Astrocyte (in vitro differentiated cells and primary cell): ENCODE data around the gene MYO1B. TPM values are rescaled to one million over a fixed set of nuclear protein-coding genes. Genes with fewer than 3 reads are reported as not detected.

Source experiments
- DNase-seq: peaks from one replicate; pipeline ENCODE4 v3.0.0-alpha.2; 2010; ENCODE audit warnings: low read depth
- FAIRE-seq: peaks from 2 replicates; lab custom pipeline; 2011; peaks lifted over from hg19 to GRCh38; lab: Jason Lieb, UNC
- H2AFZ ChIP-seq: 2 replicates; pipeline ENCODE4 v1.6.0; 2012; ENCODE audit warnings: low read depth, low read length, inconsistent platforms
- H3K27ac ChIP-seq: 2 replicates; pipeline ENCODE4 v1.5.1; 2011; ENCODE audit warnings: low read depth, low read length, inconsistent platforms
- H3K27me3 ChIP-seq: 2 replicates; pipeline ENCODE4 v1.6.0; 2011; ENCODE audit warnings: low read length, inconsistent platforms; ENCODE audit not compliant: insufficient read depth
- H3K36me3 ChIP-seq: 2 replicates; pipeline ENCODE4 v1.5.1; 2011; ENCODE audit warnings: low read length, inconsistent platforms; ENCODE audit not compliant: insufficient read depth
- H3K4me1 ChIP-seq: 2 replicates; pipeline ENCODE4 v1.5.1; 2011; ENCODE audit warnings: low read length, inconsistent platforms; ENCODE audit not compliant: insufficient read depth
- H3K4me2 ChIP-seq: 2 replicates; pipeline ENCODE4 v1.6.0; 2012; ENCODE audit warnings: low read length, inconsistent platforms
- H3K4me3 ChIP-seq: 2 replicates; pipeline ENCODE4 v1.5.1; 2011; ENCODE audit warnings: low read depth, mild to moderate bottlenecking, low read length, inconsistent platforms; ENCODE audit not compliant: insufficient read depth
- H3K79me2 ChIP-seq: 2 replicates; pipeline ENCODE4 v1.6.0; 2012; ENCODE audit warnings: mild to moderate bottlenecking, low read length, inconsistent platforms; ENCODE audit not compliant: insufficient read depth
- H3K9ac ChIP-seq: 2 replicates; pipeline ENCODE4 v1.6.0; 2012; ENCODE audit warnings: mild to moderate bottlenecking, low read length, inconsistent platforms
- H3K9me3 ChIP-seq: 2 replicates; pipeline ENCODE4 v1.5.1; 2012; ENCODE audit warnings: low read depth, mild to moderate bottlenecking, low read length, inconsistent platforms; ENCODE audit not compliant: insufficient read depth
- H4K20me1 ChIP-seq: 2 replicates; pipeline ENCODE4 v1.6.0; 2012; ENCODE audit warnings: low read length, inconsistent platforms; ENCODE audit not compliant: insufficient read depth
- H3K27ac Mint-ChIP-seq: one replicate; pipeline ENCODE4 v1.8.0; 2021; ENCODE audit warnings: mild to moderate bottlenecking, mixed read lengths; ENCODE audit not compliant: unreplicated experiment
- H3K27me3 Mint-ChIP-seq: one replicate; pipeline ENCODE4 v1.8.0; 2021; ENCODE audit warnings: low read depth, mixed read lengths; ENCODE audit not compliant: unreplicated experiment
- H3K36me3 Mint-ChIP-seq: one replicate; pipeline ENCODE4 v1.8.0; 2021; ENCODE audit warnings: low read depth, mixed read lengths; ENCODE audit not compliant: unreplicated experiment
- H3K4me1 Mint-ChIP-seq: one replicate; pipeline ENCODE4 v1.8.0; 2021; ENCODE audit warnings: low read depth, mixed read lengths; ENCODE audit not compliant: unreplicated experiment
- H3K4me3 Mint-ChIP-seq: one replicate; pipeline ENCODE4 v1.8.0; 2021; ENCODE audit warnings: mild to moderate bottlenecking, moderate library complexity, mixed read lengths; ENCODE audit not compliant: unreplicated experiment
- H3K9me3 Mint-ChIP-seq: one replicate; pipeline ENCODE4 v1.8.0; 2021; ENCODE audit warnings: mild to moderate bottlenecking, mixed read lengths; ENCODE audit not compliant: unreplicated experiment
- EZH2 ChIP-seq: IDR thresholded peaks from 2 replicates; pipeline ENCODE4 v1.6.1; 2012; ENCODE audit warnings: mild to moderate bottlenecking, low read length, inconsistent platforms; ENCODE audit not compliant: insufficient read depth
- total RNA-seq: library from RNA; stranded (reverse); gene quantifications from 2 replicates; pipeline ENCODE4 v1.2.1, GENCODE V29; 2021
- TF ChIP-seq, protein P1 (sequence below): IDR thresholded peaks from 2 replicates; pipeline ENCODE4 v1.5.1; 2011; ENCODE audit warnings: low read depth, mild to moderate bottlenecking, inconsistent platforms, low read length, moderate library complexity; ENCODE audit not compliant: insufficient read depth

The MYO1B gene
- total RNA-seq, 1 donor from 2014 or later = 95.7 TPM

DNA sequence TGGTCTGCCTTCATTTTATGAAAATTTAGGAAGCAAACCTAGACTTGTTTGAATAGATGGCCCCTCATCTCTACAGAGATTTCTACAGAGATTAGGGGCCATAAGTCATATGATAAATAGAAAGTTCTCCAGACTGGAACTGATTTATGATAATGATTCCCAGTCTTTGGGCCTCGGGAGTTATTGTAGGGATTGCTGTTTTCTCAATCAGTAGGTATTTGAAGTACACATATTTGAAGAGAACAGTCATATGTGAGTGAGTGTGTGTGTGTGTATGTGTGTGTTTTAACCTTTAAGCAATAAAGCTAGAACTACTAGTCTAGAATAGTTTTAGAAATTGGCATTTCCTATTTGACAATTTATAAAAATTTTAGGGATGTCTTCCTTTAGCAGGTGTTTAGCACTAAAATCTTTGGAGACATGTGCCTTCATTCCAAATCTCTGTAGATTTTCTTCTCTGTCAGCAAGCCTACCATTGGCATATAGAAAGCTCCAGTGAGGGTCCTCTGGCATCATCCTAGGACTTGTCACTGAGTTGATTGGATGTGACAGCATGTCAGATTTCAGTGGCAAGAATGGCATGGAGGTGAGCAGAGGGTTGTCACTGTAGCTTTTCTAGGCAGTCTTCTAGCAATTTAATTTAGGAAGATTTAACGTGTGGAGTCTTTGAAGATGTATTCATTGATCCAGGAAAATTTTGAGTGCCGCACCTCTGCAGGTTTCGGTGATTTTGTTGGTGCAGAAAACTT is 71.2 kb downstream of the MYO1B start:
- DNase-seq (peak; percentile 77), FAIRE-seq (no peak)
- Histone ChIP-seq H3K27me3 (no peaks in the 10 kb centered on the region), H3K9me3 (no peaks in the 10 kb centered on the region), H3K79me2 (peaks cover 96% of the 10 kb centered on the region), H2AFZ (no peak overlapping the region), H3K9ac (no peak overlapping the region), H3K36me3 (no peaks in the 10 kb centered on the region), H3K4me1 (peaks cover 36% of the 10 kb centered on the region), H3K27ac (no peak overlapping the region), H4K20me1 (peaks cover 31% of the 10 kb centered on the region), H3K4me2 (no peak overlapping the region), H3K4me3 (no peak overlapping the region)
- H3K27me3 Mint-ChIP-seq = no peaks in the 10 kb centered on the region
- H3K27ac Mint-ChIP-seq = no peak overlapping the region
- no peak overlapping the region for H3K4me3 Mint-ChIP-seq
- TF ChIP-seq, protein P1, sequence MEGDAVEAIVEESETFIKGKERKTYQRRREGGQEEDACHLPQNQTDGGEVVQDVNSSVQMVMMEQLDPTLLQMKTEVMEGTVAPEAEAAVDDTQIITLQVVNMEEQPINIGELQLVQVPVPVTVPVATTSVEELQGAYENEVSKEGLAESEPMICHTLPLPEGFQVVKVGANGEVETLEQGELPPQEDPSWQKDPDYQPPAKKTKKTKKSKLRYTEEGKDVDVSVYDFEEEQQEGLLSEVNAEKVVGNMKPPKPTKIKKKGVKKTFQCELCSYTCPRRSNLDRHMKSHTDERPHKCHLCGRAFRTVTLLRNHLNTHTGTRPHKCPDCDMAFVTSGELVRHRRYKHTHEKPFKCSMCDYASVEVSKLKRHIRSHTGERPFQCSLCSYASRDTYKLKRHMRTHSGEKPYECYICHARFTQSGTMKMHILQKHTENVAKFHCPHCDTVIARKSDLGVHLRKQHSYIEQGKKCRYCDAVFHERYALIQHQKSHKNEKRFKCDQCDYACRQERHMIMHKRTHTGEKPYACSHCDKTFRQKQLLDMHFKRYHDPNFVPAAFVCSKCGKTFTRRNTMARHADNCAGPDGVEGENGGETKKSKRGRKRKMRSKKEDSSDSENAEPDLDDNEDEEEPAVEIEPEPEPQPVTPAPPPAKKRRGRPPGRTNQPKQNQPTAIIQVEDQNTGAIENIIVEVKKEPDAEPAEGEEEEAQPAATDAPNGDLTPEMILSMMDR = no peak
- no peak for TF ChIP-seq EZH2
- peaks cover 45% of the 10 kb centered on the region for H3K4me1 Mint-ChIP-seq
- peaks cover 2% of the 10 kb centered on the region for H3K36me3 Mint-ChIP-seq
- no peaks in the 10 kb centered on the region for H3K9me3 Mint-ChIP-seq

DNA sequence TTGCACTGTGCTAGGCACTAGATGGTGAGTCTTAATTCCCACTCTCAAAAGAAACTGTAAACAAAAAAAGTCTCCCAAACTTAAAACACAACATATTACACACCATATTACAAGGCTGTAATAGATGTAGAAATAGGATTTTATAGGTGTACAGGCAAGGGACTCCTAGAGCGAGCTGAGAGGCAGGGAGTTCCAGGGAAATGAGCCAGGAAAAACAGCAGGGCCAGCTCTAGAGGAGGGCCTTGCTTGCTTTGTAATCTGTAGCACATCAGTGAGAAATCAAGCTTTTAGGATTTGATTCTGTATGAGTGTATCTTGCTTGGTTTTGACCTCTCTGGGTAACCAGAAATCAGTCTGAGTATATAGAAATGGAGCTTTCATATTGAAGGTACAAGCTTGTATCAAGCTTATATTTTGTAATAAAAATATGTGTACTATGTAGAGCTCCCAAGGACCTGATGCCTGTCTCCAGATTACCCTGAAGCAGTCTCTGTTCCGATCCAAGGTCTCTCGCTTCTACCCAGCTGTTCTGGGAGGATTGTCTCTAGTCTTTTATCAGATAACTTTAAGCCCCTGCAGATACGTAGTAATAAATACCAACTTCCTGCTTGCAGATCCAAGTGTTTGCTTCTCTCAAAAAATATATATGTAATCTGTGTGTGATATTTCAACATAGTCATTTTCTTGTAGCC is 73.0 kb downstream of the MYO1B start:
- Histone ChIP-seq H3K9me3 (no peaks in the 10 kb centered on the region), H3K4me2 (peak overlapping the region; percentile 52), H4K20me1 (peaks cover 40% of the 10 kb centered on the region), H3K79me2 (peaks cover 89% of the 10 kb centered on the region), H3K4me3 (no peak overlapping the region), H2AFZ (no peak overlapping the region), H3K27ac (peak overlapping the region; percentile 67), H3K36me3 (no peaks in the 10 kb centered on the region), H3K27me3 (no peaks in the 10 kb centered on the region), H3K4me1 (peaks cover 50% of the 10 kb centered on the region), H3K9ac (peak overlapping the region; percentile 15)
- peak; percentile 71 for DNase-seq
- Mint-ChIP-seq H3K4me1 (peaks cover 55% of the 10 kb centered on the region), H3K36me3 (peaks cover 2% of the 10 kb centered on the region), H3K9me3 (no peaks in the 10 kb centered on the region), H3K4me3 (peak overlapping the region; percentile 29), H3K27ac (peak overlapping the region; percentile 42), H3K27me3 (no peaks in the 10 kb centered on the region)
- FAIRE-seq = peak; percentile 34
- no peak for TF ChIP-seq EZH2
- TF ChIP-seq, protein P1 = no peak

DNA sequence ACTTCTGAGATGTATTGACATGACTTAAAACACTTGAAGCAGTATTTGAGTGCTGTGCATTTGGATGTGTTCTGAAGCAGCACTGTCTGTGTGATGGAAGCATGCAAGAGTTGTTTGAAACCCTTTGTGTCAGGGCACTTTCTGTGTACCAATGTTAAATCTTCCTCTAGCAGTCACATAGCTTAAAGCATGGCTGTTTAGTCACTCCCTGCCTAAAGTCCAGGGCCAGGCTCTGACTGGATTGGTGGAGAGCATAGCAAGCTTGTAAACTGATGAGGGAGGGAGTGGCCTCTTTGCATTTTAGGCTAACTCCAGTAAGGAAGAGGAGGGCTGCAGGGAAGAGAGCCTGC is 73.5 kb downstream of the MYO1B start:
- Mint-ChIP-seq H3K4me1 (peaks cover 58% of the 10 kb centered on the region), H3K9me3 (no peaks in the 10 kb centered on the region), H3K27me3 (no peaks in the 10 kb centered on the region), H3K27ac (peak overlapping the region; percentile 42), H3K36me3 (peaks cover 2% of the 10 kb centered on the region), H3K4me3 (peak overlapping the region; percentile 29)
- DNase-seq (peak; percentile 69), FAIRE-seq (no peak)
- H3K27me3 ChIP-seq = no peaks in the 10 kb centered on the region
- H3K9ac ChIP-seq = peak overlapping the region; percentile 15
- no peaks in the 10 kb centered on the region for H3K9me3 ChIP-seq
- peaks cover 92% of the 10 kb centered on the region for H3K79me2 ChIP-seq
- H3K4me2 ChIP-seq = peak overlapping the region; percentile 52
- no peak overlapping the region for H2AFZ ChIP-seq
- H3K27ac ChIP-seq = peak overlapping the region; percentile 67
- peaks cover 41% of the 10 kb centered on the region for H4K20me1 ChIP-seq
- H3K36me3 ChIP-seq = no peaks in the 10 kb centered on the region
- no peak overlapping the region for H3K4me3 ChIP-seq
- H3K4me1 ChIP-seq = peaks cover 54% of the 10 kb centered on the region
- no peak for TF ChIP-seq EZH2
- TF ChIP-seq, protein P1 = no peak
